ENCODE results near the gene PADI6. TPM values are rescaled to one million over a fixed set of nuclear protein-coding genes. Genes with fewer than 3 reads are reported as not detected.

PADI6 gene
- total and polyA plus RNA-seq, 10 of the 15 experiments (the other 5 are each of a cell fraction or from before 2014, with no cell fraction given) = not detected

DNA sequence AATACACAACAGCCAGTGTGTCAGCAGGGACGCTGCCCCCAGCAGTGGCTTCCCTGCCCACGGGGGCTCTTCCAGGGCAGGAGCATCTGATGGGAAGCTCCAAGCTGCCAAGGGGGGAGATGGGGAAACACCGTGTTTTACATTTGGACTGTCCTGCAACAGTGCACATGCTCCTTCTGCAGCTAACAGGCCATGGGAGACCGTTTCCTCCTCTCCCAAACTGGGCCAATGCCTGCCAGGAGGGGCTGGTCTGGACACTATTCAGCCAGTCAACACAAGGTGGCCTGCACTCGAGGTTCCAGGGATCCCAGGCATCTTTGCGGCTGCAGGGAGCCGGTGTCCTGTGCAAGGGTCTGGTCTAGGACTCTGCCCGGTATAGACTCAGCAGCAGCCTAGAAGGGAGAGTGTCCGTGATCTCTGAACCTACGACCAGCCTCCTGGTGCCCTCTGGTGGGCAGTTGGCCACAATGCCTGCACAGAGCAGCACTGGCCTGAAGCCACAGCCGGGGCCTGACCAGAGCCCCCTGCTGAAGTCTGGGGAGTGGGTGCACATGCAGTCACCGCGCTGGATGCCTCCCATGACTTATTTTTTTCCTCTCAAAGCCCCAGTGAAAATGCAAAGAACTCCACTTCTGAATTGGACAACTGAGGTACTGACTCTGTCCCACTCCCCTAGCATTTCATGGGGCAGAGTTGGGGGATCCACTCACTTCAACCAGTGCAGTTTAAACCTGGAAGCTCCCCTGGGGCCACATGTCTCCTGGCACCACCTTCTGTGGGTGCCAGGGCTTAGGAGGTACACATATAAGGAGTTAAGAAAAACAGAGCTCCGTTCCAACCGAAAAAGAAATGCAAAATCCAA is 34.1 kb downstream of the PADI6 start (continued):
- TF ChIP-seq KLF5 (IDR thresholded peaks at IDR 0.05; ENCODE audit: partially characterized antibody) = no peak
- TF ChIP-seq POU2F2 (IDR thresholded peaks at IDR 0.05; ENCODE audit: borderline replicate concordance, low read depth, low read length) = no peak
- no peak for TF ChIP-seq SMARCA5 (IDR thresholded peaks at IDR 0.05)
- TF ChIP-seq YY1 (IDR thresholded peaks at IDR 0.05; ENCODE audit: low read depth, low read length) = 0 out of 2 replicates have a peak, but pooled peaks have one; percentile 22
- no peak for TF ChIP-seq MEF2A (IDR thresholded peaks at IDR 0.05; ENCODE audit: insufficient read depth, low read depth, low read length)
- TF ChIP-seq TCF12 (IDR thresholded peaks at IDR 0.05; ENCODE audit: low read depth, low read length) = no peak
- no peak for TF ChIP-seq ZNF274 (IDR thresholded peaks at IDR 0.05; ENCODE audit: insufficient read depth, insufficient read length)
- no peak for TF ChIP-seq RB1 (IDR thresholded peaks at IDR 0.05; ENCODE audit: borderline replicate concordance)
- no peak for TF ChIP-seq FOXM1 (IDR thresholded peaks at IDR 0.05; ENCODE audit: low read depth, low read length)
- no peak for TF ChIP-seq ZNF384 (IDR thresholded peaks at IDR 0.05; ENCODE audit: borderline replicate concordance, low read depth, low read length)
- no peak for TF ChIP-seq SUPT20H (IDR thresholded peaks at IDR 0.05; ENCODE audit: borderline replicate concordance, control insufficient read depth, low read depth, low read length)
- TF ChIP-seq RUNX3 (IDR thresholded peaks at IDR 0.05; ENCODE audit: low read length) = peak; percentile 26; the same call in 1 of the 2 replicates
- TF ChIP-seq, protein P1, sequence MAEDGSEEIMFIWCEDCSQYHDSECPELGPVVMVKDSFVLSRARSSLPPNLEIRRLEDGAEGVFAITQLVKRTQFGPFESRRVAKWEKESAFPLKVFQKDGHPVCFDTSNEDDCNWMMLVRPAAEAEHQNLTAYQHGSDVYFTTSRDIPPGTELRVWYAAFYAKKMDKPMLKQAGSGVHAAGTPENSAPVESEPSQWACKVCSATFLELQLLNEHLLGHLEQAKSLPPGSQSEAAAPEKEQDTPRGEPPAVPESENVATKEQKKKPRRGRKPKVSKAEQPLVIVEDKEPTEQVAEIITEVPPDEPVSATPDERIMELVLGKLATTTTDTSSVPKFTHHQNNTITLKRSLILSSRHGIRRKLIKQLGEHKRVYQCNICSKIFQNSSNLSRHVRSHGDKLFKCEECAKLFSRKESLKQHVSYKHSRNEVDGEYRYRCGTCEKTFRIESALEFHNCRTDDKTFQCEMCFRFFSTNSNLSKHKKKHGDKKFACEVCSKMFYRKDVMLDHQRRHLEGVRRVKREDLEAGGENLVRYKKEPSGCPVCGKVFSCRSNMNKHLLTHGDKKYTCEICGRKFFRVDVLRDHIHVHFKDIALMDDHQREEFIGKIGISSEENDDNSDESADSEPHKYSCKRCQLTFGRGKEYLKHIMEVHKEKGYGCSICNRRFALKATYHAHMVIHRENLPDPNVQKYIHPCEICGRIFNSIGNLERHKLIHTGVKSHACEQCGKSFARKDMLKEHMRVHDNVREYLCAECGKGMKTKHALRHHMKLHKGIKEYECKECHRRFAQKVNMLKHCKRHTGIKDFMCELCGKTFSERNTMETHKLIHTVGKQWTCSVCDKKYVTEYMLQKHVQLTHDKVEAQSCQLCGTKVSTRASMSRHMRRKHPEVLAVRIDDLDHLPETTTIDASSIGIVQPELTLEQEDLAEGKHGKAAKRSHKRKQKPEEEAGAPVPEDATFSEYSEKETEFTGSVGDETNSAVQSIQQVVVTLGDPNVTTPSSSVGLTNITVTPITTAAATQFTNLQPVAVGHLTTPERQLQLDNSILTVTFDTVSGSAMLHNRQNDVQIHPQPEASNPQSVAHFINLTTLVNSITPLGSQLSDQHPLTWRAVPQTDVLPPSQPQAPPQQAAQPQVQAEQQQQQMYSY (CRISPR knock-in tag; IDR thresholded peaks at IDR 0.05) = no peak
- no peak for TF ChIP-seq ZSCAN29 (IDR thresholded peaks at IDR 0.05)
- TF ChIP-seq NBN (IDR thresholded peaks at IDR 0.05) = no peak
- TF ChIP-seq NR2F1 (conservative IDR thresholded peaks at IDR 0.05) = no peak
- TF ChIP-seq KDM1A (IDR thresholded peaks at IDR 0.05; ENCODE audit: borderline replicate concordance) = no peak
- TF ChIP-seq NFXL1 (IDR thresholded peaks at IDR 0.05; ENCODE audit: borderline replicate concordance) = no peak
- TF ChIP-seq EZH2 (IDR thresholded peaks at IDR 0.05; ENCODE audit: borderline replicate concordance, control insufficient read depth, low read depth, low read length) = no peak
- TF ChIP-seq RAD21 (IDR thresholded peaks at IDR 0.05; ENCODE audit: insufficient read depth, low read depth, low read length) = peak; percentile 42
- peak; percentile 68 for TF ChIP-seq POLR2A (IDR thresholded peaks at IDR 0.05; ENCODE audit: low read depth, low read length)
- no peak for TF ChIP-seq HDGF (IDR thresholded peaks at IDR 0.05)
- peak; percentile 73 for TF ChIP-seq POLR2AphosphoS5 (IDR thresholded peaks at IDR 0.05; ENCODE audit: low read length)
- TF ChIP-seq, protein P2, sequence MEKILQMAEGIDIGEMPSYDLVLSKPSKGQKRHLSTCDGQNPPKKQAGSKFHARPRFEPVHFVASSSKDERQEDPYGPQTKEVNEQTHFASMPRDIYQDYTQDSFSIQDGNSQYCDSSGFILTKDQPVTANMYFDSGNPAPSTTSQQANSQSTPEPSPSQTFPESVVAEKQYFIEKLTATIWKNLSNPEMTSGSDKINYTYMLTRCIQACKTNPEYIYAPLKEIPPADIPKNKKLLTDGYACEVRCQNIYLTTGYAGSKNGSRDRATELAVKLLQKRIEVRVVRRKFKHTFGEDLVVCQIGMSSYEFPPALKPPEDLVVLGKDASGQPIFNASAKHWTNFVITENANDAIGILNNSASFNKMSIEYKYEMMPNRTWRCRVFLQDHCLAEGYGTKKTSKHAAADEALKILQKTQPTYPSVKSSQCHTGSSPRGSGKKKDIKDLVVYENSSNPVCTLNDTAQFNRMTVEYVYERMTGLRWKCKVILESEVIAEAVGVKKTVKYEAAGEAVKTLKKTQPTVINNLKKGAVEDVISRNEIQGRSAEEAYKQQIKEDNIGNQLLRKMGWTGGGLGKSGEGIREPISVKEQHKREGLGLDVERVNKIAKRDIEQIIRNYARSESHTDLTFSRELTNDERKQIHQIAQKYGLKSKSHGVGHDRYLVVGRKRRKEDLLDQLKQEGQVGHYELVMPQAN (conservative IDR thresholded peaks at IDR 0.05) = no peak
- TF ChIP-seq GABPA (IDR thresholded peaks at IDR 0.05; ENCODE audit: low read depth) = no peak
- TF ChIP-seq, protein P3, sequence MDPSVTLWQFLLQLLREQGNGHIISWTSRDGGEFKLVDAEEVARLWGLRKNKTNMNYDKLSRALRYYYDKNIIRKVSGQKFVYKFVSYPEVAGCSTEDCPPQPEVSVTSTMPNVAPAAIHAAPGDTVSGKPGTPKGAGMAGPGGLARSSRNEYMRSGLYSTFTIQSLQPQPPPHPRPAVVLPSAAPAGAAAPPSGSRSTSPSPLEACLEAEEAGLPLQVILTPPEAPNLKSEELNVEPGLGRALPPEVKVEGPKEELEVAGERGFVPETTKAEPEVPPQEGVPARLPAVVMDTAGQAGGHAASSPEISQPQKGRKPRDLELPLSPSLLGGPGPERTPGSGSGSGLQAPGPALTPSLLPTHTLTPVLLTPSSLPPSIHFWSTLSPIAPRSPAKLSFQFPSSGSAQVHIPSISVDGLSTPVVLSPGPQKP (IDR thresholded peaks at IDR 0.05; ENCODE audit: low read depth, low read length) = no peak
- no peak for TF ChIP-seq WRNIP1 (IDR thresholded peaks at IDR 0.05; ENCODE audit: borderline replicate concordance, low read depth, low read length)
